H4 (cell line): Measurements from ENCODE around the gene SLC22A6. TPM values are rescaled to one million over a fixed set of nuclear protein-coding genes. Genes with fewer than 3 reads are reported as not detected.
A peak's percentile ranks its signal among the peaks of the same experiment; 100 is the strongest.
"Not testable (repeated sequence)": the region's sequence is repeated elsewhere in the genome, so short reads cannot be mapped to it uniquely, and the experiment has no call there.

Source experiments
- DNase-seq: peaks from one replicate; pipeline ENCODE4 v3.0.0-alpha.2; 2015; ENCODE audit warnings: low spot score
- total RNA-seq: library from RNA; depleted of rRNA; stranded (reverse); fragments of >200 nt; shearing (Covaris generic); gene quantifications from 2 replicates; pipeline ENCODE4 v1.2.3, GENCODE V29; 2014

SLC22A6 gene
- total RNA-seq, 1 experiment from 2014 or later, result not detected

GRCh38 chr11:62985041-62985750 is 429 bp upstream of the SLC22A6 start:
- DNase-seq, result no peak

- no peak for DNase-seq
Measured at GRCh38 chr11:62983536-62984199, 1.1 kb downstream of the SLC22A6 start.

GRCh38 chr11:62981743-62982142 is 3.0 kb downstream of the SLC22A6 start:
- DNase-seq, result no peak

- DNase-seq, result no peak
Measured at GRCh38 chr11:62980133-62980760, 4.5 kb downstream of the SLC22A6 start.

- DNase-seq, result no peak
Measured at GRCh38 chr11:62976109-62976508, 8.7 kb downstream of the SLC22A6 start.

- DNase-seq, result peak; percentile 65
Measured at GRCh38 chr11:62974848-62975522, 9.8 kb downstream of the SLC22A6 start.

GRCh38 chr11:62965574-62965973 is 19.2 kb downstream of the SLC22A6 start:
- no peak for DNase-seq

- DNase-seq, result no peak
Measured at GRCh38 chr11:62962391-62962790, 22.4 kb downstream of the SLC22A6 start.

GRCh38 chr11:62961017-62961570 is 23.7 kb downstream of the SLC22A6 start:
- DNase-seq, result no peak

- no peak for DNase-seq
Measured at GRCh38 chr11:62959422-62959980, 25.3 kb downstream of the SLC22A6 start.

- DNase-seq, result peak; percentile 69
Measured at GRCh38 chr11:62958547-62959421, 26.0 kb downstream of the SLC22A6 start.

- DNase-seq, result no peak
Measured at GRCh38 chr11:62957147-62957546, 27.6 kb downstream of the SLC22A6 start.

- no peak for DNase-seq
Measured at GRCh38 chr11:62954478-62954877, 30.3 kb downstream of the SLC22A6 start.

- DNase-seq, result no peak
Measured at GRCh38 chr11:62953811-62954210, 31.0 kb downstream of the SLC22A6 start.

GRCh38 chr11:62948765-62949320 is 35.9 kb downstream of the SLC22A6 start:
- no peak for DNase-seq

GRCh38 chr11:62945538-62945937 is 39.2 kb downstream of the SLC22A6 start:
- DNase-seq, result not testable (repeated sequence)

- DNase-seq, result not testable (repeated sequence)
Measured at GRCh38 chr11:62937528-62937927, 47.2 kb downstream of the SLC22A6 start.

- DNase-seq, result no peak
Measured at GRCh38 chr11:62934496-62934785, 50.3 kb downstream of the SLC22A6 start.

- no peak for DNase-seq
Measured at GRCh38 chr11:62933750-62934495, 50.8 kb downstream of the SLC22A6 start.

GRCh38 chr11:62933285-62933684 is 51.5 kb downstream of the SLC22A6 start:
- DNase-seq, result no peak
